EH (cell line): Measurements from ENCODE around the gene CDCA7.
A peak's percentile ranks its signal among the peaks of the same experiment; 100 is the strongest.
"Not testable (repeated sequence)": the region's sequence is repeated elsewhere in the genome, so short reads cannot be mapped to it uniquely, and the experiment has no call there.

Experiments
- DNase-seq: peaks from one replicate; pipeline ENCODE4 v3.0.0-alpha.2; 2015; ENCODE audit warnings: low read depth

Gene CDCA7

DNA sequence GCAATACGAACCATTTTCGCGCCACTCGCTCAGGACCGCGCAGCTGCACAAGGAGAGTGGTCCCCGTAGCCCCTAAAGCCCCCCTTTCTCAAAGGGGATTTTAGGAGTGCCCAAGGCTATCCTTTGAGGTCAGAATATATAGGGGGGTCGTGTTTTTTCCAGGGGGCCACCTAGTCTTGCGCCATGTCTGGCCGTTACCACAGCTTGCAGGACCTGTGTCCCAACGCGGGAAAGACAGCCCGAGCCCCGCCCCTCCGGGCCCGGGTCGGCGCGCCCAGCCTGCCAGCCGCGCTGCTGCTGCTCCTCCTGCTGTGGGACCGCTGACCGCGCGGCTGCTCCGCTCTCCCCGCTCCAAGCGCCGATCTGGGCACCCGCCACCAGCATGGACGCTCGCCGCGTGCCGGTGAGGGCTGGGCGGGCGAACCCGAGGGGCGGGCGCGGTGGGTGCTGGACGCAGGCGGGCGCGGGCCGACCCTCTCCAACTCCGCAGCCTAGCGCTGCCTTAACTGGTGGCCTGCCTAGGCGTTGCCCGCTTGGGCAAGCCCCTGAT is at the start of gene CDCA7:
Gene CDCA7, plus strand, starts transcription at position 291 of the 550 bp plus-strand sequence. Its CDS starts 92 bp downstream, at position 383.
- DNase-seq: peak; percentile 70

DNA sequence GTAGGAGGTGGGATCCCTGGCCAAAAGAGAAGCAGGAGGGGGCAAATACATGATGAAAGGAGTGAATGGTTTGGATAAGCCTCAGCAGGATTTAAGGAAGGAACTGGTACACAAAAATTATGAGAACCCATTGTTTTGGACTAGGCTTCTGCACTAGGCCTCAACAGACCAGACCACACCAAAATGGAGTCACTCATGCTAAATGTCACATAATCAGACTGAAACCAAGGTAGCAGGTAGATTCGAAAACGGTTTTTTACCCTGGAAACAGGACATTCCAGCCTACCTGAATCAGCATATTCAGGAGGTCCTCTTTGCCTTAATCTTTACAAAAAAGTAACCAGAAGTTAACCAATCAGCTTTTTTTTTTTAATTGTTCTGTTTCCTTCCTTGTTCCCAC is 49.4 kb upstream of the CDCA7 start:
- DNase-seq: no peak

- DNase-seq: no peak
These were observed 47.4 kb upstream of the CDCA7 start for GRCh38 chr2:173307293-173307692.

GRCh38 chr2:173309370-173309769 is 45.3 kb upstream of the CDCA7 start:
- DNase-seq: not testable (repeated sequence)

DNA sequence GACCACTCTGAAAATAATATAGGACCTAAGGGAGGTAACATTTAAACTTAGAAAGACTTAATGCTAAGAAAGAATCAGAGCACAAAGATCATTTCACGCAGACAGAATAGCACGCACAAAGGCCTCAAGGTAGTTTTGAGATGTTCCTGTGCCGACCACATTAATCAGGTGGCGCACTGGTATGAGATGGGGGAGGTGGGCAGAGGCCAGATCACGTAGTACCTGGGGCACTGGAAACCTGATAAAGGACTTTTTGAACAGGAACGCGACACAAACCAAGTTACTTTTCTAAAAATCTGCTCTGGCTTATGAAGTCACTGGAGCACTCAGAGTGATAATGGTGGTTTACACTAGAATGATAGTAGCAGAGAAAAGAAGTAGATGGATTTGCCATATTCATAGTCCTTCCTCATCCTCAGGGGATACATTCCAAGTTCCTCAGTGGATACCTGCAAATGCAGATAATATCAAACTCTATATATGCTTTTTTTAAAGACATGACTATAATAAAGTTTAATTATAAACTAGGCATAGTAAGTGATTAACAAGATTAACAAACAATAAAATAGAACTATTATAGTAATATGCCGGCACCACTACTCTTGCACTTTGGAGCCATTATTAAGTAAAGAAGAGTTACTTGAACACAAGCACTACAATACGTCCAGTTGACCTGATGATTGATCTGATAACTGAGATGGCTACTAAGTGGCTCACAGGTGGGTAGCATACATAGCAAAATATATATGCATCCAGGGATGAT is 42.6 kb upstream of the CDCA7 start:
- DNase-seq: no peak

- DNase-seq: peak; percentile 3
These were observed 31.3 kb upstream of the CDCA7 start for GRCh38 chr2:173323371-173323770.

DNA sequence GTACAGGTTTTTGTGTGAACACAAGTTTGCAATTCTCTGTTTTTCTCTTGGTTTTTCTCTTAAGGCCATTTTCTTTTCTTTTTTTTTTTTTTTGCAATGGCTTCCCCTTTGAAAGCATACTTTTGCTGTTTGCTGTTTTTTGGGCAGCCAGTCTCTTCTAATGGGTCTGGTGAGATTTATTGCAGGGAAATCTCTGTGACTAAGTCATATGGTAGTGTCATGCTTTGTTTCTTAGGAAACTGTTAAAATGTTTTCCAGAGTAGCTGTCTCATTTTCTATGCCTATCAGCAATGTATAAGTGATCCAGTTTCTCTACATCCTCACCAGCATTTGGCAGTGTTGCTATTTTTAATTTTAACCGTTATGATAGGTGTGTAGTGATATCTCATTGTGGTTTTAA is 27.9 kb upstream of the CDCA7 start:
- DNase-seq: peak; percentile 69

GRCh38 chr2:173327421-173327820 is 27.3 kb upstream of the CDCA7 start:
- DNase-seq: no peak

GRCh38 chr2:173333003-173333402 is 21.7 kb upstream of the CDCA7 start:
- not testable (repeated sequence) for DNase-seq

- no peak for DNase-seq
These were observed 14.9 kb upstream of the CDCA7 start for GRCh38 chr2:173339807-173340206.

- no peak for DNase-seq
These were observed 10.8 kb upstream of the CDCA7 start for GRCh38 chr2:173343921-173344320.

DNA sequence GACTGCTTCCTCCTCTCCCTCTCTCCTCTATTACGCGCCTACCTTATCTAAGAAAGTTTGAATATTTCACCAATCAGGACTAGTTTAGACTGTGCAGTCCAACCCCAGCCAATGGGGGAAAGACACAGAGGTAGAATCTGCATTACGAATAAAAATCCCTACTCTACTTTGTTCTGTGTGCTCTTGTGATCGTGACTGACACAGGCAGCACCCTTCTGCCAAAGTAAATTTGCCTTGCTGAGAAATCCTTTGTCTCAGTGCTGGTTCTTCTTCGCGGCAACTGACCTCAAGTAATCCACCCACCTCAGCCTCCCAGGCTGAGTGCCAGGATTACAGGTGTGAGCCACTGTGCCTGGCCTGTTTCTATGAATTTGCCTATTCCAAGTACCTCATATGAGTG is 8.6 kb upstream of the CDCA7 start:
- no peak for DNase-seq

GRCh38 chr2:173347305-173348168 is 7.1 kb upstream of the CDCA7 start:
- no peak for DNase-seq

DNA sequence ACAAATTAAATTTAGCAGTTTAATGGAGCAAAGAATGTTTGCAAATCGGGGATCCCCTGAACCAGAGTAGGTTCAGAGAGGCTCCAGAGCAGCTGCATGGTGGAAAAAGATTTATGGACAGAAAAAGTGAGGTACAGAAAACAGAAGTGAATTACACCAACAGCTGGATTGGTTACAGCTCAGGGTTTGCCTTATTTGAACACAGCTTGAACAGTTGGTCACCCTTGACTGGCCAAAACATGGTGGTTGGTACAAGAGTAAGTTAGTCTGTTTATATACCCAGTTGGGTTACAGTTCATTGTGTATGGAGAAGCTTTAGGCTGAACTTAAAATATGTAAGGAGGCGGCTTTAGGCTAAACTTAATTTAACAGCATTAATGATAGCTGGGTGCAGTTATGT is 5.4 kb upstream of the CDCA7 start:
- DNase-seq: no peak

GRCh38 chr2:173350383-173350782 is 4.3 kb upstream of the CDCA7 start:
- DNase-seq: no peak

- no peak for DNase-seq
These were observed 2.8 kb upstream of the CDCA7 start for GRCh38 chr2:173351879-173352278.

DNA sequence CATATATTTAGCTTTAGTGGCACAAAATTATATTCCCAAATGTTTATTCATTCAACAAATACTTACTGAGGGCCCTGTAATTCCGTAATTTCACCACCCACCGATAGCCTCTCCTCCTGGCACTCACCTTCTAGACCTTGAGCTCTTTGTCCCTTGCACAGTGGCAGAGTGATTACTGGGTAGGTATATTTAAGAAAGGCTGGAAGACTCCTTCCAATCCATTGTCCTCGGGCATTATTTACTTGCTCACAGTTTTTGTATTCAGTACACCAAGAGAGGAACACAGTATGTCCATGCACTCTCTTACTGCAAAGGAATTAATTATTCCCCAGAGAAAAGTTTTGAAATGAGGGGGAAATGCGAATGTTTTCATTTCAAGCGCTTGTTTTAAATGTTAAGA is 1.1 kb upstream of the CDCA7 start:
- DNase-seq: no peak

- no peak for DNase-seq
These were observed 545 bp upstream of the CDCA7 start for GRCh38 chr2:173354073-173354581.

GRCh38 chr2:173355132-173355865 is 627 bp downstream of the CDCA7 start:
- peak; percentile 73 for DNase-seq

DNA sequence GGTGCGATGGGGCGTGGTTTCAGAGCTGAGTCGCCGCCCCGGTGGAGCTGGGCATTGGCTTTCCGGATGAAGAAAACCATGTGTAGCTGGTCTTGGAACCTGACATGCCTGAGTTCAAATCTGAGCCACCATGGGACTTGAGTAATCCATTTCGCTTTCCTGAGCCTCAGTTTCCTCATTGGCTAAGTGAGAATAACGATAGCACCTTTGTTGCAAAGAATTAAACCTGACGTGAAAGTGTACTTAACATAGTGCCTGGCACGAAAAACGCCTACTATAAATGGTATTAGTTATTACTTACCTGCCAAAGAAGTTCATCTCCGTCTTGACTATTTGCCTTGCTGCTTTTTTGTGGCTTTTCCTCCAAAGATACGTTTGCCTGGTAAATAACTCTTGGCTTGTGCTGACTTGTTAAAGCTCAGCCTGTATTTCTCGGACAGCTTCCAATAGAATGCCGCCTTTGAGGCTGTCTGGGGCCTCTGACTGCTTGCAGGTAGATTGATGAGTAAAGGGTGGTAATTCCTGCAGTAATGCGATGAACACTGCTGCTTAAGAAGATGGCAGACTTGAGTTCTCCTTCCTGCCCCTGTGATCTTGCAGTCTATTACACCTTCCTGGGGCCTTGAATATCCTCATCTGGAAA is 1.3 kb downstream of the CDCA7 start:
- no peak for DNase-seq

DNA sequence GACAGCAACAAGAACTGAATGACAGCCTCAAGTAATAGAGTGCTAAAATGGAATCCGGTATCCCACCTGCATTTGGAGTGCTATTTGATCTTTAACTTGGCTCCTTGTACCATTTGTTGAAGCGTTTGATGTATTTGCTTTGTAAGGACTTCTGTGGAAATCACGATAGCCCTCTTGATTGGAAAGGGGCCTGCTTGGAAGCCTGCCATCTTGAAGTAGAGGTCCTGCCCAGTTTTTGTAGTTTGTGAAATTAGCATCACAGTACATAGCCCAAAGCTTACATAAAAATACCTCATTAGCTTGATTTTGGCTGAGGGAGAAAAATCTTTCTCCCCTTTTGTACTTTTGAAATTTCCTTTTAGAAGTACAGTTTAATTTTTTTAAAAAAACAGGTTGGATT is 2.7 kb downstream of the CDCA7 start:
- DNase-seq: no peak

DNA sequence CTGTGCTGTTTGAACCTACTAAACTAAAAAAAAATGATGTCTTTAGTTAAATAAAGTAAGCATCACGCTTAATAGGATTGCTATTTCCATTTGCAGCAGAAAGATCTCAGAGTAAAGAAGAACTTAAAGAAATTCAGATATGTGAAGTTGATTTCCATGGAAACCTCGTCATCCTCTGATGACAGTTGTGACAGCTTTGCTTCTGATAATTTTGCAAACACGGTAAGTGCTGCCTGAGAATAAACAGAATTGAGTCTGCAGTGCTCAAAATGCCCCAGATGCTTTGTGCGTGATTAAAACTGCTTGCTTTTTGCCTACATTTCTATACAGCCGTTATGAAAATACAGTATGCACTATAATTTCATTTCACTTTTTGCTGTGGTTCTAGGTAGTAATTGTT is 3.9 kb downstream of the CDCA7 start:
- no peak for DNase-seq
